ENCODE data around the gene KRT32. TPM values are rescaled to one million over a fixed set of nuclear protein-coding genes. Genes with fewer than 3 reads are reported as not detected.

The KRT32 gene
- total RNA-seq = not detected

GRCh38 chr17:41466988-41467387, at the start of gene KRT32:
Gene KRT32 (minus strand): TSS chr17:41467386. CDS start chr17:41467325, 61 bp downstream.
- H3K4me3 Mint-ChIP-seq = no peak within 1 kb of the TSS
- H3K36me3 Mint-ChIP-seq (ENCODE audit: insufficient read depth in 2 of 2) = no peaks in the 10 kb centered on the region
- DNase-seq (no peak), ATAC-seq (replicated peaks in 1 of 2) (no peak)
- no peaks in the 10 kb centered on the region for H3K4me1 Mint-ChIP-seq (ENCODE audit: low read depth)
- H3K27ac Mint-ChIP-seq = no peak within 1 kb of the TSS
- H3K27me3 Mint-ChIP-seq (ENCODE audit: low read depth) = no peaks in the 10 kb centered on the region
- H3K9me3 Mint-ChIP-seq = peaks cover 2% of the 10 kb centered on the region in 2 donors

DNA sequence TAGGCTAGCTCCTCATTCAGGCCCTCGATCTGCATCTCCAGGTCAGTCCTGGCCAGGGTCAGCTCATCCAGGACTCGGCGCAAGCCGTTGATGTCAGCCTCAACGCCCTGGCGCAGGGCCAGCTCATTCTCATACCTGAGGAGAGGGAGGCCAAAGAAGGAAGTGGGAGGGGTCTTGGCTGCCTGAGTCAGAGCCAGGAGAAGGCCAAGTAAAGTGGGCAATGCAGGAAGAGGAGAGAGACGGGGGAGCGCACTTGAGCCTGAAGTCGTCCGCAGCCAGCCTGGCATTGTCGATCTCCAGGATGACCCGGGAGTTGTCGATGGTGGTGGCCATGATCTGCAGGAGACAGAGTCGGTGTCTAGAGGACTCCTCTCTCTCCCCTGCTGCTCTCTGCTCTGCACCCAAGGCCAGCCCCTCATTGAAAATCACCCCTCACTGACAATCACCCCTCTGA, 49.7 kb upstream of the KRT32 start:
- ATAC-seq (replicated peaks in 1 of 2) (no peak), DNase-seq (no peak)
- H3K36me3 Mint-ChIP-seq (ENCODE audit: insufficient read depth in 2 of 2) = no peaks in the 10 kb centered on the region
- H3K27me3 Mint-ChIP-seq (ENCODE audit: low read depth) = peaks cover 7% of the 10 kb centered on the region
- H3K4me3 Mint-ChIP-seq = no peak overlapping the region
- H3K9me3 Mint-ChIP-seq = no peaks in the 10 kb centered on the region
- H3K27ac Mint-ChIP-seq = no peak overlapping the region
- no peaks in the 10 kb centered on the region for H3K4me1 Mint-ChIP-seq (ENCODE audit: low read depth)

- DNase-seq = no peak
- Mint-ChIP-seq H3K4me1 (ENCODE audit: low read depth) (no peaks in the 10 kb centered on the region), H3K4me3 (no peak overlapping the region), H3K9me3 (no peaks in the 10 kb centered on the region), H3K27me3 (ENCODE audit: low read depth) (peaks cover 7% of the 10 kb centered on the region), H3K36me3 (ENCODE audit: insufficient read depth in 2 of 2) (no peaks in the 10 kb centered on the region), H3K27ac (no peak overlapping the region)
- ATAC-seq (replicated peaks in 1 of 2) = no peak
Measured at GRCh38 chr17:41516147-41516829, 49.1 kb upstream of the KRT32 start.

DNA sequence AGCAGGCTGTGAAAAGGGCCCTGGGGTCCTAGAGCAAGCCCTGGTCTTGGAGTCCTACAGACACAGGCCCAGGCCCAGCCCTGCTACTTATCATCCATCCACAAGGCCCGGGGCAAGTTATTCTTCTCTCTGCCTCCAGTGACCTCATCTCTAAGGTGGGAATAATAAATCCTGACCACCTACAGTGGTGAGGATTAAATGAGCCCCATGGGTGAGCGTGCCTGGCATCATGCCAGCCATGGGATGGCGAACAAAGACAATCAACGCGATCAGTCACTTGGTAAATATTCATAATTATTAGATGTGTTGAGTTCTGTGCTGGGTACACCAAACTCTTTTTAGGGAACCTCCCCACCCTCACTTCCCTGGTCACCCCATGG, 46.0 kb upstream of the KRT32 start:
- H3K4me3 Mint-ChIP-seq = no peak overlapping the region
- no peaks in the 10 kb centered on the region for H3K36me3 Mint-ChIP-seq (ENCODE audit: insufficient read depth in 2 of 2)
- peaks cover 7% of the 10 kb centered on the region for H3K27me3 Mint-ChIP-seq (ENCODE audit: low read depth)
- no peak overlapping the region for H3K27ac Mint-ChIP-seq
- DNase-seq = no peak
- ATAC-seq (replicated peaks in 1 of 2) = no peak
- H3K4me1 Mint-ChIP-seq (ENCODE audit: low read depth) = no peaks in the 10 kb centered on the region
- H3K9me3 Mint-ChIP-seq = no peaks in the 10 kb centered on the region

GRCh38 chr17:41512546-41513167, 45.5 kb upstream of the KRT32 start:
- ATAC-seq (replicated peaks in 1 of 2) = no peak
- Mint-ChIP-seq H3K36me3 (ENCODE audit: insufficient read depth in 2 of 2) (no peaks in the 10 kb centered on the region), H3K27ac (no peak overlapping the region), H3K9me3 (no peaks in the 10 kb centered on the region), H3K27me3 (ENCODE audit: low read depth) (peaks cover 7% of the 10 kb centered on the region), H3K4me1 (ENCODE audit: low read depth) (no peaks in the 10 kb centered on the region), H3K4me3 (no peak overlapping the region)
- DNase-seq = no peak

- Mint-ChIP-seq H3K36me3 (ENCODE audit: insufficient read depth in 2 of 2) (no peaks in the 10 kb centered on the region), H3K27me3 (ENCODE audit: low read depth) (peaks cover 7% of the 10 kb centered on the region), H3K9me3 (no peaks in the 10 kb centered on the region), H3K4me1 (ENCODE audit: low read depth) (no peaks in the 10 kb centered on the region), H3K4me3 (no peak overlapping the region), H3K27ac (no peak overlapping the region)
- DNase-seq = no peak
- ATAC-seq (replicated peaks in 1 of 2) = no peak
Measured at GRCh38 chr17:41511716-41512115, 44.5 kb upstream of the KRT32 start.

GRCh38 chr17:41511116-41511515, 43.9 kb upstream of the KRT32 start:
- H3K27me3 Mint-ChIP-seq (ENCODE audit: low read depth) = peaks cover 7% of the 10 kb centered on the region
- no peaks in the 10 kb centered on the region for H3K4me1 Mint-ChIP-seq (ENCODE audit: low read depth)
- no peak overlapping the region for H3K4me3 Mint-ChIP-seq
- ATAC-seq (replicated peaks in 1 of 2) (no peak), DNase-seq (no peak)
- no peak overlapping the region for H3K27ac Mint-ChIP-seq
- no peaks in the 10 kb centered on the region for H3K9me3 Mint-ChIP-seq
- no peaks in the 10 kb centered on the region for H3K36me3 Mint-ChIP-seq (ENCODE audit: insufficient read depth in 2 of 2)

- Mint-ChIP-seq H3K4me3 (no peak overlapping the region), H3K9me3 (no peaks in the 10 kb centered on the region), H3K36me3 (ENCODE audit: insufficient read depth in 2 of 2) (no peaks in the 10 kb centered on the region), H3K27ac (no peak overlapping the region), H3K4me1 (ENCODE audit: low read depth) (no peaks in the 10 kb centered on the region), H3K27me3 (ENCODE audit: low read depth) (peaks cover 7% of the 10 kb centered on the region)
- no peak for DNase-seq
- ATAC-seq (replicated peaks in 1 of 2) = no peak
Measured at GRCh38 chr17:41510251-41511065, 43.3 kb upstream of the KRT32 start.

DNA sequence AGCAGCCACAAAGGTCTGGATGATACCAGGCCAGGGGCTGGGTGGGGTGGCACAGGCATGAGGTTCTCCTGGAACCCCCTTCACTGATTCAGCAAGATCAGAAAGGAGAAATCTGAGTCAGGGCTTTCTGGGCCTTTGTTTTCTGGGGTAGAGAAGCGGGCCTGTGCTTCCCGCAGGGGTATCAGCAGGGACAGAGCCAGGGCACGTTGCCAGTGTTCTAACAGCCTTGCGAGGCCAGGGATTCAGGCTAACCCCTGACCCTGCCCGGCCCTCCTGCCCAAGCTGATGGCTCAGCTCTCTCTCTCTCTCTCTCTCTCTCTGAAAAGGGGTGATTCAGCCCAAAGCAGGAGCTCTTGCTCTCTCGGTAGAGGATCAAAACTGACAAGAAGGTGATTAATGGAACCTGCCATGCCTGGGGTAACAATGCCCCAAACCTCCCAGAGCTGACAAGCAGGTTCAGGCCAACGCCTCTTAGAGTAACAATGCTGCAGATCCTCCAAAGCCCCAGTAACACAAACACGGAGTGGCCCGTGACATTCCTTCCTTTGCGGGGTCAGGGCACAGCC, 40.2 kb upstream of the KRT32 start:
- H3K4me3 Mint-ChIP-seq = no peak overlapping the region
- no peaks in the 10 kb centered on the region for H3K36me3 Mint-ChIP-seq (ENCODE audit: insufficient read depth in 2 of 2)
- no peak overlapping the region for H3K27ac Mint-ChIP-seq
- H3K4me1 Mint-ChIP-seq (ENCODE audit: low read depth) = no peaks in the 10 kb centered on the region
- no peak for ATAC-seq (replicated peaks in 1 of 2)
- peaks cover under 1% of the 10 kb centered on the region for H3K27me3 Mint-ChIP-seq (ENCODE audit: low read depth)
- DNase-seq = no peak
- H3K9me3 Mint-ChIP-seq = no peaks in the 10 kb centered on the region

DNA sequence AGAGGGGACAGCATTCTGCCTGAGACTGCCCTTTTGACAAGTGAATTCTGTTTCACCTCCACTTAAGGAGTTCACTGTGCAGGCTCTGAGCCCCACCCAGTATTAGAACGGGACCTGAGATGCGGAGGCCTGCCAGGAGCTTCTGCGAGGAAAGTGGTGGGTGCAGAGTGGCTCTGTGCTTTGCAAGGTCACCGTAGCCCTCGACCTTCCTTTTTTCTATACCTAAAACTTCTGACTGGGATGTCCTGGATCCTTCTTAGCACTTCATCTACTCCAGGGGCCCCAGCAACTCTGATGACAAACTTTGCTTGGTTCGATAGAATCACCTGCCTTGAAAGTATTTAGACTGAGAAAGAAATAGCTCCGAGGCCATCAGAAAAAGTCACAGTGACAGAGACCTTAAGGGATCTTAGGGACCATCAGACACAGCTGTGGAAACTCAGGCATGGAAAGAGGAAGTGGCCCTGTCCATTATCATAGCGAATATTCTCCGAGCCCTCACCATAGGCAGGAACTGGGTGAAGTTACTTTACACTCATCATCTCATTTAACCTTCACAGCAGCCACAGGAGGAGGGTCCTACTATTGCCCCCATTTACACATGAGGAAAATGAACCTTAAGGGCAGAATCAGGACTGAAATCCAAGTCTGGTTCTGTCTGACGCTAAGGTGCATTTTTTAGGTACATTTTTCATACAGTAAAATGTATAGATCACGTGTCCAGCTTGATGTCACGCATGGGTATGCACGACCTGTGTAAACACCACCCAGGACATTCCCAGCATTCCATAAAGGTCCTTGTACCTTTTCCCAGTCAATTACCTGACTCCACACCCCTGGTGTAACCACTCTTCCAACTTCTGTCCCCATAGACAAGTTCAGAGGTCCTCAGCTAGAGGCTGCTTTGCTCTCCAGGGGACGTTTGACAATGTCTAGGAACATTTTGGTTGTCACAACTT, 38.9 kb upstream of the KRT32 start:
- H3K4me1 Mint-ChIP-seq (ENCODE audit: low read depth) = no peaks in the 10 kb centered on the region
- DNase-seq = no peak
- no peaks in the 10 kb centered on the region for H3K9me3 Mint-ChIP-seq
- H3K27ac Mint-ChIP-seq = no peak overlapping the region
- no peaks in the 10 kb centered on the region for H3K27me3 Mint-ChIP-seq (ENCODE audit: low read depth)
- no peaks in the 10 kb centered on the region for H3K36me3 Mint-ChIP-seq (ENCODE audit: insufficient read depth in 2 of 2)
- ATAC-seq (replicated peaks in 1 of 2) = no peak
- H3K4me3 Mint-ChIP-seq = no peak overlapping the region

- no peaks in the 10 kb centered on the region for H3K9me3 Mint-ChIP-seq
- H3K36me3 Mint-ChIP-seq (ENCODE audit: insufficient read depth in 2 of 2) = no peaks in the 10 kb centered on the region
- no peaks in the 10 kb centered on the region for H3K27me3 Mint-ChIP-seq (ENCODE audit: low read depth)
- peaks cover under 1% of the 10 kb centered on the region for H3K4me1 Mint-ChIP-seq (ENCODE audit: low read depth)
- no peak within 1 kb of the TSS for H3K27ac Mint-ChIP-seq
- ATAC-seq (replicated peaks in 1 of 2) (no peak), DNase-seq (no peak)
- H3K4me3 Mint-ChIP-seq = no peak within 1 kb of the TSS
Measured at GRCh38 chr17:41505007-41505808, 38.0 kb upstream of the KRT32 start, which contains the start of gene KRT13. Gene KRT13 (minus strand): TSS chr17:41505612. CDS start chr17:41505550, 62 bp downstream.

All from activated T-cell treated with anti-CD3 and anti-CD28 coated beads, Interleukin-2, amount 50 U/mL, for 72 hours (primary cell).